HepG2 (cell line): ENCODE measurements around the gene PPAT. TPM values are rescaled to one million over a fixed set of nuclear protein-coding genes. Genes with fewer than 3 reads are reported as not detected.

ENCODE experiments used
- ATAC-seq: fragments of 200-7000 bp; cut with Tn5 transposase; 3 replicates; pipeline ENCODE4 v1.9.1; 2020; ENCODE audit warnings: mild to moderate bottlenecking, moderate library complexity
- BruUV-seq: library from RNA; stranded (reverse); fragments of 400-500 nt; replicated peaks from 2 replicates; lab custom pipeline; 2021; lab: Mats Ljungman, UMichigan
- CTCF ChIA-PET: fragments of 300-600 bp; formaldehyde crosslinking; extraction: SDS; loops from one replicate; lab custom pipeline; 2021; ENCODE audit warnings: low total read pairs, inconsistent platforms, low intra/inter-chr PET ratio; lab: Yijun Ruan, JAX
- POLR2A ChIA-PET: fragments of 350-600 bp; sonication (Branson Sonifier 250); formaldehyde crosslinking; loops from one replicate; lab custom pipeline; 2020; ENCODE audit warnings: antibody characterized with exemption, inconsistent platforms; lab: Yijun Ruan, JAX
- DNase-seq: peaks from one replicate; pipeline ENCODE4 v3.0.0-alpha.2; 2015; ENCODE audit warnings: low spot score
- FAIRE-seq: peaks from 3 replicates; lab custom pipeline; 2011; peaks lifted over from hg19 to GRCh38; lab: Jason Lieb, UNC
- H2AFZ ChIP-seq: one replicate; pipeline ENCODE4 v1.6.1; 2011; ENCODE audit warnings: low read length, inconsistent platforms
- H3K27ac ChIP-seq: fragments of 300-600 bp; 3 replicates; pipeline ENCODE4 v1.8.0; 2011; ENCODE audit warnings: mixed run types, mild to moderate bottlenecking, mixed read lengths, low read length, inconsistent platforms; ENCODE audit not compliant: insufficient read depth; ENCODE audit errors: extremely low read length
- H3K27me3 ChIP-seq, 2 experiments: fragments of 200-600 bp in 1 of 2; 2 replicates in 1 of 2; 3 replicates in 1 of 2; pipeline versions ENCODE4 v1.6.0 to v1.8.0; 2011; ENCODE audit warnings: low read length in 2 of 2, mild to moderate bottlenecking in 2 of 2, moderate library complexity in 2 of 2, inconsistent platforms in 1 of 2; ENCODE audit not compliant: insufficient read depth in 2 of 2, control insufficient read depth in 1 of 2
- H3K36me3 ChIP-seq, 2 experiments: fragments of 200-600 bp in 1 of 2; replicated peaks in 1 of 2; 2 replicates in 1 of 2; 3 replicates in 1 of 2; pipeline versions ENCODE4 v1.5.1 to v1.8.0; 2011; ENCODE audit warnings: low read length in 2 of 2, inconsistent platforms in 1 of 2; ENCODE audit not compliant: insufficient read depth in 2 of 2, control insufficient read depth in 1 of 2
- H3K4me1 ChIP-seq: 2 replicates; pipeline ENCODE4 v1.5.1; 2012; ENCODE audit warnings: low read length, inconsistent platforms; ENCODE audit not compliant: insufficient read depth
- H3K4me2 ChIP-seq: 2 replicates; pipeline ENCODE4 v1.6.0; 2011; ENCODE audit warnings: low read depth, low read length, inconsistent platforms
- H3K4me3 ChIP-seq, 3 experiments: fragments of 200-600 bp in 1 of 3; sonication (generic), shearing (Covaris generic) in 1 of 3; replicated peaks in 1 of 3; 2 replicates each; pipeline ENCODE4 v1.5.1; 2011 to 2016; ENCODE audit warnings: low read length in 3 of 3, inconsistent platforms in 2 of 3, low read depth in 2 of 3, mild to moderate bottlenecking in 2 of 3, control low read depth in 1 of 3, mixed read lengths in 1 of 3; ENCODE audit not compliant: insufficient read depth in 1 of 3
- H3K79me2 ChIP-seq: one replicate; pipeline ENCODE4 v1.6.1; 2011; ENCODE audit warnings: low read length, inconsistent platforms; ENCODE audit not compliant: insufficient read depth
- H3K9ac ChIP-seq: 2 replicates; pipeline ENCODE4 v1.6.0; 2011; ENCODE audit warnings: mild to moderate bottlenecking, low read depth, low read length, inconsistent platforms; ENCODE audit not compliant: insufficient read depth
- H3K9me3 ChIP-seq: 2 replicates; pipeline ENCODE4 v1.5.1; 2012; ENCODE audit warnings: mild to moderate bottlenecking, low read length
- H4K20me1 ChIP-seq: 2 replicates; pipeline ENCODE4 v1.6.0; 2011; ENCODE audit warnings: inconsistent platforms, mild to moderate bottlenecking, low read length, moderate library complexity; ENCODE audit not compliant: insufficient read depth
- HNRNPH1 ChIP-seq: fragments of 200-400 bp; formaldehyde crosslinking; optimal IDR thresholded peaks from 2 replicates; pipeline ENCODE3; 2017; ENCODE audit warnings: mild to moderate bottlenecking, low read depth, low read length
- KLF9 ChIP-seq: IDR thresholded peaks from 2 replicates; pipeline ENCODE4 v1.6.1; 2016; ENCODE audit warnings: low read depth
- NR1H2 ChIP-seq: sonication (generic); formaldehyde crosslinking; IDR thresholded peaks from 2 replicates; pipeline ENCODE4 v1.8.1; 2022; ENCODE audit warnings: low read depth, missing genetic modification reagents, borderline replicate concordance
- PTBP1 ChIP-seq: fragments of 200-400 bp; formaldehyde crosslinking; IDR thresholded peaks from 2 replicates; pipeline ENCODE4 v1.6.1; 2018; ENCODE audit warnings: low read length, low read depth; ENCODE audit not compliant: poor library complexity, severe bottlenecking
- RAD51 ChIP-seq: fragments of 450-650 bp; IDR thresholded peaks from 2 replicates; pipeline ENCODE4 v1.6.1; 2016; ENCODE audit warnings: borderline replicate concordance
- SALL1 ChIP-seq: sonication (generic); formaldehyde crosslinking; IDR thresholded peaks from 2 replicates; pipeline ENCODE4 v1.8.0; 2022; ENCODE audit warnings: mild to moderate bottlenecking, missing genetic modification reagents
- SMYD3 ChIP-seq: sonication (generic); formaldehyde crosslinking; IDR thresholded peaks from 2 replicates; pipeline ENCODE4 v1.8.1; 2023; ENCODE audit warnings: mild to moderate bottlenecking, missing genetic modification reagents
- STAT5B ChIP-seq: sonication (generic); formaldehyde crosslinking; IDR thresholded peaks from 2 replicates; pipeline ENCODE4 v1.4.0; 2020; ENCODE audit warnings: missing genetic modification reagents
- XRCC5 ChIP-seq: fragments of 200-400 bp; formaldehyde crosslinking; optimal IDR thresholded peaks from 2 replicates; pipeline ENCODE3; 2017; ENCODE audit warnings: mild to moderate bottlenecking, low read length
- ZNF264 ChIP-seq: sonication (generic); formaldehyde crosslinking; IDR thresholded peaks from 2 replicates; pipeline ENCODE4 v1.4.0; 2020; ENCODE audit warnings: missing genetic modification reagents
- WGBS: methylation state at CpG from one replicate; pipeline ENCODE4 v1.1.6; 2017; ENCODE audit warnings: low lambda C conversion rate; 5-methylcytosine and 5-hydroxymethylcytosine counted together
- in situ Hi-C: cut with HindIII; loops from 2 replicates; pipeline ENCODE4 v1.10.0; 2017; ENCODE audit warnings: low pct_unique_long_range_greater_than_20kb; ENCODE audit not compliant: extremely low pct_ligation_motif_present
- intact Hi-C: fragments of 100-400 bp; cut with micrococcal nuclease; formaldehyde crosslinking; loops from one replicate; pipeline ENCODE4 v1.10.0; 2022; ENCODE audit not compliant: unreplicated experiment
- polyA plus RNA-seq, 8 experiments: library from polyadenylated mRNA; depleted of rRNA in 3 of 8; stranded (reverse) in 7 of 8; unstranded in 1 of 8; fragments of >200 nt; fragmentation: Illumina TruSeq in 4 of 8; extraction: Trizol in 4 of 8; gene quantifications; 2 replicates each; pipeline versions ENCODE4 v1.2.1 to v1.2.3, GENCODE V29; 2011 to 2016; ENCODE audit warnings: low read depth in 4 of 8, missing spikeins in 1 of 8, mixed read lengths in 1 of 8; ENCODE audit not compliant: insufficient read depth in 1 of 8
- total RNA-seq, 5 experiments: library from RNA; depleted of rRNA; stranded (reverse); fragments of >200 nt; fragmentation: Illumina TruSeq; extraction: Trizol; gene quantifications; 2 replicates each; pipeline ENCODE4 v1.2.3, GENCODE V29; 2016; ENCODE audit warnings: low read depth in 1 of 5
- TF ChIP-seq, protein P1 (sequence below), 2 experiments: fragments of 450-650 bp in 1 of 2; sonication (generic) in 1 of 2; formaldehyde crosslinking; IDR thresholded peaks; 2 replicates each; pipeline versions ENCODE4 v1.5.0 to v1.8.0; 2020 to 2022; ENCODE audit warnings: mild to moderate bottlenecking in 1 of 2, missing genetic modification reagents in 1 of 2
- TF ChIP-seq, protein P2 (sequence below): IDR thresholded peaks from 2 replicates; pipeline ENCODE4 v1.6.1; 2016; ENCODE audit warnings: low read depth, borderline replicate concordance
- TF ChIP-seq, protein P3 (sequence below): sonication (generic); formaldehyde crosslinking; IDR thresholded peaks from 2 replicates; pipeline ENCODE4 v1.4.0; 2020; ENCODE audit warnings: missing genetic modification reagents, mild to moderate bottlenecking, borderline replicate concordance
- TF ChIP-seq, protein P4 (sequence below): IDR thresholded peaks from 2 replicates; pipeline ENCODE4 v1.6.1; 2012; ENCODE audit warnings: low read length, improper control_type of control experiment

The PPAT gene
- total and polyA plus RNA-seq, 2 of the 13 experiments (the other 11 are each of a cell fraction or from before 2014, with no cell fraction given) = 16.9 to 62.6 TPM

DNA sequence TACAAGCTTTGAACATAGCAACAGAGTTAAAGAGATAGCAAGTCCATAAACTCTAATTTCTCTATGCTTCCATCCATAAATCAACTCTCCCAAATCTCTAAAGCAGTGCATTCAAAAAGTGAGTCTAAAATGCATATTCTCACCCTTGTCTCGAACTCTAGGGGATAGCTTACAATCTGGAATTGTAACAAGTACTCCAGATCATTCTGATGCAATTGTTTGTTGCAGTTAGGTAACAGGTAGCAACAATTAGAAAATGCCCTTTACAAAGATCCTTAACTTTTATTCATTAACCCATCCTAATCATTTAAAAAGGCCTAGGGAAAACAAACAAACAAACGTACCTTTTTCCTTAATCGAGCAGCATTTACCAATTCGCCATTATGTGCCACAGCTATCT lies 29.3 kb downstream of the PPAT start:
- ChIA-PET POLR2A (no interaction called here), CTCF (no interaction called here)
- Histone ChIP-seq H3K36me3 (peaks cover 13 to 55% of the 10 kb centered on the region in 2 experiments), H3K4me1 (peaks cover 12% of the 10 kb centered on the region), H3K27ac (no peak overlapping the region), H3K9me3 (no peaks in the 10 kb centered on the region), H3K79me2 (peaks cover 30% of the 10 kb centered on the region), H3K4me2 (no peak overlapping the region), H3K9ac (no peak overlapping the region), H3K27me3 (no peaks in the 10 kb centered on the region), H2AFZ (no peak overlapping the region), H3K4me3 (no peak overlapping the region), H4K20me1 (no peaks in the 10 kb centered on the region)
- no peak for ATAC-seq
- no peak for DNase-seq
- 96% methylated on average over 4 of the region's 4 CpGs for WGBS
- no peak for TF ChIP-seq XRCC5
- TF ChIP-seq STAT5B (CRISPR knock-in tag) = no peak
- TF ChIP-seq, protein P1, sequence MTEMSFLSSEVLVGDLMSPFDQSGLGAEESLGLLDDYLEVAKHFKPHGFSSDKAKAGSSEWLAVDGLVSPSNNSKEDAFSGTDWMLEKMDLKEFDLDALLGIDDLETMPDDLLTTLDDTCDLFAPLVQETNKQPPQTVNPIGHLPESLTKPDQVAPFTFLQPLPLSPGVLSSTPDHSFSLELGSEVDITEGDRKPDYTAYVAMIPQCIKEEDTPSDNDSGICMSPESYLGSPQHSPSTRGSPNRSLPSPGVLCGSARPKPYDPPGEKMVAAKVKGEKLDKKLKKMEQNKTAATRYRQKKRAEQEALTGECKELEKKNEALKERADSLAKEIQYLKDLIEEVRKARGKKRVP (CRISPR knock-in tag; IDR thresholded peaks at IDR 0.05) = 0 out of 4 replicates have a peak, but pooled peaks of 1 of the 2 experiments have one; percentile 18
- no peak for FAIRE-seq
- intact Hi-C loops = no loop called here
- BruUV-seq = no TSS peak
- in situ Hi-C loops = no loop called here

- H4K20me1 ChIP-seq = no peaks in the 10 kb centered on the region
- CTCF ChIA-PET = no interaction called here
- BruUV-seq = no TSS peak
- POLR2A ChIA-PET = interaction anchor here (1.1 kb wide), 1 partner anchor 18 kb away, joined by 6 read pairs; the partner anchor contains the start of gene AASDH
- DNase-seq = no peak
- H3K4me1 ChIP-seq = peaks cover 1% of the 10 kb centered on the region
- H3K9me3 ChIP-seq = no peaks in the 10 kb centered on the region
- WGBS = 98% methylated on average over 1 of the region's 1 CpG
- no peak overlapping the region for H3K9ac ChIP-seq
- H3K79me2 ChIP-seq = peaks cover 19% of the 10 kb centered on the region
- no peak overlapping the region for H2AFZ ChIP-seq
- peaks cover 13 to 66% of the 10 kb centered on the region in 2 experiments for H3K36me3 ChIP-seq
- no peaks in the 10 kb centered on the region for H3K27me3 ChIP-seq
- FAIRE-seq = no peak
- no peak for ATAC-seq
- no peak overlapping the region for H3K4me3 ChIP-seq
- no peak overlapping the region for H3K27ac ChIP-seq
- intact Hi-C loops = no loop called here
- no peak overlapping the region for H3K4me2 ChIP-seq
- in situ Hi-C loops = no loop called here
- TF ChIP-seq HNRNPH1 (no peak), SALL1 (CRISPR knock-in tag) (no peak), ZNF264 (CRISPR knock-in tag) (no peak), SMYD3 (CRISPR knock-in tag) (no peak), RAD51 (no peak), KLF9 (CRISPR knock-in tag) (no peak), PTBP1 (no peak), NR1H2 (CRISPR knock-in tag) (no peak)
- TF ChIP-seq, protein P2, sequence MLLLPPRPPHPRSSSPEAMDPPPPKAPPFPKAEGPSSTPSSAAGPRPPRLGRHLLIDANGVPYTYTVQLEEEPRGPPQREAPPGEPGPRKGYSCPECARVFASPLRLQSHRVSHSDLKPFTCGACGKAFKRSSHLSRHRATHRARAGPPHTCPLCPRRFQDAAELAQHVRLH (CRISPR knock-in tag) = no peak
- TF ChIP-seq, protein P3, sequence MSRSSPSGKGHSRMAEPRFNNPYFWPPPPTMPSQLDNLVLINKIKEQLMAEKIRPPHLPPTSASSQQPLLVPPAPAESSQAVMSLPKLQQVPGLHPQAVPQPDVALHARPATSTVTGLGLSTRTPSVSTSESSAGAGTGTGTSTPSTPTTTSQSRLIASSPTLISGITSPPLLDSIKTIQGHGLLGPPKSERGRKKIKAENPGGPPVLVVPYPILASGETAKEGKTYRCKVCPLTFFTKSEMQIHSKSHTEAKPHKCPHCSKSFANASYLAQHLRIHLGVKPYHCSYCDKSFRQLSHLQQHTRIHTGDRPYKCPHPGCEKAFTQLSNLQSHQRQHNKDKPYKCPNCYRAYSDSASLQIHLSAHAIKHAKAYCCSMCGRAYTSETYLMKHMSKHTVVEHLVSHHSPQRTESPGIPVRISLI = no peak
- TF ChIP-seq, protein P4, sequence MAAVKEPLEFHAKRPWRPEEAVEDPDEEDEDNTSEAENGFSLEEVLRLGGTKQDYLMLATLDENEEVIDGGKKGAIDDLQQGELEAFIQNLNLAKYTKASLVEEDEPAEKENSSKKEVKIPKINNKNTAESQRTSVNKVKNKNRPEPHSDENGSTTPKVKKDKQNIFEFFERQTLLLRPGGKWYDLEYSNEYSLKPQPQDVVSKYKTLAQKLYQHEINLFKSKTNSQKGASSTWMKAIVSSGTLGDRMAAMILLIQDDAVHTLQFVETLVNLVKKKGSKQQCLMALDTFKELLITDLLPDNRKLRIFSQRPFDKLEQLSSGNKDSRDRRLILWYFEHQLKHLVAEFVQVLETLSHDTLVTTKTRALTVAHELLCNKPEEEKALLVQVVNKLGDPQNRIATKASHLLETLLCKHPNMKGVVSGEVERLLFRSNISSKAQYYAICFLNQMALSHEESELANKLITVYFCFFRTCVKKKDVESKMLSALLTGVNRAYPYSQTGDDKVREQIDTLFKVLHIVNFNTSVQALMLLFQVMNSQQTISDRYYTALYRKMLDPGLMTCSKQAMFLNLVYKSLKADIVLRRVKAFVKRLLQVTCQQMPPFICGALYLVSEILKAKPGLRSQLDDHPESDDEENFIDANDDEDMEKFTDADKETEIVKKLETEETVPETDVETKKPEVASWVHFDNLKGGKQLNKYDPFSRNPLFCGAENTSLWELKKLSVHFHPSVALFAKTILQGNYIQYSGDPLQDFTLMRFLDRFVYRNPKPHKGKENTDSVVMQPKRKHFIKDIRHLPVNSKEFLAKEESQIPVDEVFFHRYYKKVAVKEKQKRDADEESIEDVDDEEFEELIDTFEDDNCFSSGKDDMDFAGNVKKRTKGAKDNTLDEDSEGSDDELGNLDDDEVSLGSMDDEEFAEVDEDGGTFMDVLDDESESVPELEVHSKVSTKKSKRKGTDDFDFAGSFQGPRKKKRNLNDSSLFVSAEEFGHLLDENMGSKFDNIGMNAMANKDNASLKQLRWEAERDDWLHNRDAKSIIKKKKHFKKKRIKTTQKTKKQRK = no peak
Observed at GRCh38 chr4:56405016-56405415, 30.4 kb downstream of the PPAT start.
